Mesendoderm (in vitro differentiated cells): Measurements from ENCODE around the gene ADAMTSL2.
A peak's percentile ranks its signal among the peaks of the same experiment; 100 is the strongest.

Source experiments
- DNase-seq: peaks from one replicate; pipeline ENCODE4 v3.0.0; 2013
- H2AK5ac ChIP-seq: 2 replicates; pipeline ENCODE4 v1.6.1; 2013; ENCODE audit warnings: low read length, inconsistent platforms
- H2BK120ac ChIP-seq: 2 replicates; pipeline ENCODE4 v1.6.1; 2013; ENCODE audit warnings: low read depth, mild to moderate bottlenecking, low read length, moderate library complexity, mixed read lengths
- H2BK15ac ChIP-seq: replicated peaks from 2 replicates; pipeline ENCODE4 v1.6.1; 2013; ENCODE audit warnings: low read depth, mild to moderate bottlenecking, moderate library complexity
- H2BK5ac ChIP-seq: 2 replicates; pipeline ENCODE4 v1.6.1; 2013; ENCODE audit warnings: low read length, inconsistent platforms
- H3K18ac ChIP-seq: 2 replicates; pipeline ENCODE4 v1.6.1; 2013; ENCODE audit warnings: mild to moderate bottlenecking, low read length, mixed read lengths
- H3K23ac ChIP-seq: one replicate; pipeline ENCODE4 v1.6.1; 2013; ENCODE audit warnings: low read length
- H3K27ac ChIP-seq: 2 replicates; pipeline ENCODE4 v1.5.1; 2013; ENCODE audit warnings: low read depth, mild to moderate bottlenecking, inconsistent platforms, low read length, moderate library complexity
- H3K27me3 ChIP-seq: 2 replicates; pipeline ENCODE4 v1.6.1; 2013; ENCODE audit warnings: low read length, control low read depth, mild to moderate bottlenecking, inconsistent platforms; ENCODE audit not compliant: insufficient read depth, poor library complexity
- H3K36me3 ChIP-seq: 2 replicates; pipeline ENCODE4 v1.6.1; 2013; ENCODE audit warnings: low read length, inconsistent platforms; ENCODE audit not compliant: control insufficient read depth, insufficient read depth
- H3K4ac ChIP-seq: one replicate; pipeline ENCODE4 v1.6.1; 2013; ENCODE audit warnings: low read depth, mild to moderate bottlenecking, low read length, moderate library complexity
- H3K4me1 ChIP-seq: 2 replicates; pipeline ENCODE4 v1.6.1; 2013; ENCODE audit warnings: low read depth, low read length, inconsistent platforms; ENCODE audit not compliant: control insufficient read depth
- H3K4me2 ChIP-seq: 2 replicates; pipeline ENCODE4 v1.6.1; 2013; ENCODE audit warnings: low read length
- H3K4me3 ChIP-seq: 2 replicates; pipeline ENCODE4 v1.5.1; 2013; ENCODE audit warnings: mild to moderate bottlenecking, low read length
- H3K56ac ChIP-seq: one replicate; pipeline ENCODE4 v1.6.1; 2013; ENCODE audit warnings: low read length
- H3K79me1 ChIP-seq: 2 replicates; pipeline ENCODE4 v1.6.1; 2013; ENCODE audit warnings: low read length, inconsistent platforms
- H3K79me2 ChIP-seq: 2 replicates; pipeline ENCODE4 v1.6.1; 2013; ENCODE audit warnings: mild to moderate bottlenecking, low read length; ENCODE audit not compliant: control insufficient read depth, insufficient read depth
- H3K9ac ChIP-seq: 2 replicates; pipeline ENCODE4 v1.6.1; 2013; ENCODE audit warnings: low read length, inconsistent platforms
- H4K5ac ChIP-seq: one replicate; pipeline ENCODE4 v1.6.1; 2013; ENCODE audit warnings: low read length
- H4K8ac ChIP-seq: one replicate; pipeline ENCODE4 v1.6.1; 2013; ENCODE audit warnings: low read depth, mild to moderate bottlenecking, control low read depth, low read length, moderate library complexity
- WGBS: extraction: QIAGEN DNeasy Blood & Tissue Kit; methylation state at CpG from one replicate; pipeline ENCODE4 v1.1.7; 2013; ENCODE audit warnings: low lambda C conversion rate, missing lambda C conversion rate; ENCODE audit not compliant: insufficient coverage; ENCODE audit errors: extremely low coverage; 5-methylcytosine and 5-hydroxymethylcytosine counted together

Gene ADAMTSL2

GRCh38 chr9:133605856-133606707, 71.6 kb downstream of the ADAMTSL2 start:
- Histone ChIP-seq H3K4me1 (no peaks in the 10 kb centered on the region), H4K8ac (no peak overlapping the region), H3K23ac (no peak overlapping the region), H3K4me2 (no peak overlapping the region), H3K9ac (no peak overlapping the region), H3K79me1 (no peaks in the 10 kb centered on the region), H3K79me2 (no peaks in the 10 kb centered on the region), H3K56ac (no peak overlapping the region), H3K4me3 (no peak overlapping the region), H3K27me3 (peaks cover 4% of the 10 kb centered on the region), H3K4ac (no peak overlapping the region), H3K36me3 (no peaks in the 10 kb centered on the region), H2BK15ac (no peak overlapping the region), H3K18ac (no peak overlapping the region), H3K27ac (no peak overlapping the region), H4K5ac (no peak overlapping the region), H2BK120ac (no peak overlapping the region), H2BK5ac (no peak overlapping the region), H2AK5ac (no peak overlapping the region)
- DNase-seq = no peak
- no CpG with 5 or more reads among the region's 16 CpGs for WGBS

- Histone ChIP-seq H3K4ac (no peak overlapping the region), H3K79me2 (no peaks in the 10 kb centered on the region), H3K9ac (no peak overlapping the region), H2BK120ac (no peak overlapping the region), H3K27me3 (peaks cover 4% of the 10 kb centered on the region), H2BK15ac (no peak overlapping the region), H4K5ac (no peak overlapping the region), H2BK5ac (no peak overlapping the region), H3K27ac (no peak overlapping the region), H3K36me3 (no peaks in the 10 kb centered on the region), H3K4me1 (no peaks in the 10 kb centered on the region), H3K56ac (no peak overlapping the region), H3K4me2 (no peak overlapping the region), H3K4me3 (no peak overlapping the region), H4K8ac (no peak overlapping the region), H3K79me1 (no peaks in the 10 kb centered on the region), H2AK5ac (no peak overlapping the region), H3K23ac (no peak overlapping the region), H3K18ac (no peak overlapping the region)
- no CpG with 5 or more reads among the region's 8 CpGs for WGBS
- DNase-seq = no peak
Measured at GRCh38 chr9:133606708-133607025, 72.2 kb downstream of the ADAMTSL2 start.

- no CpG with 5 or more reads among the region's 7 CpGs for WGBS
- Histone ChIP-seq H3K79me1 (no peaks in the 10 kb centered on the region), H3K56ac (no peak overlapping the region), H2BK120ac (no peak overlapping the region), H3K4me1 (no peaks in the 10 kb centered on the region), H3K23ac (no peak overlapping the region), H2BK15ac (no peak overlapping the region), H3K4me3 (no peak overlapping the region), H4K8ac (no peak overlapping the region), H3K27me3 (peaks cover 4% of the 10 kb centered on the region), H4K5ac (no peak overlapping the region), H3K4me2 (no peak overlapping the region), H2BK5ac (no peak overlapping the region), H2AK5ac (no peak overlapping the region), H3K79me2 (no peaks in the 10 kb centered on the region), H3K36me3 (no peaks in the 10 kb centered on the region), H3K18ac (no peak overlapping the region), H3K9ac (no peak overlapping the region), H3K4ac (no peak overlapping the region), H3K27ac (no peak overlapping the region)
- DNase-seq = no peak
Measured at GRCh38 chr9:133607381-133607780, 72.9 kb downstream of the ADAMTSL2 start.

GRCh38 chr9:133607976-133608375, 73.5 kb downstream of the ADAMTSL2 start:
- no peak overlapping the region for H3K4ac ChIP-seq
- no peak overlapping the region for H2BK5ac ChIP-seq
- H3K56ac ChIP-seq = no peak overlapping the region

GRCh38 chr9:133608382-133608781, 73.9 kb downstream of the ADAMTSL2 start:
- no peak overlapping the region for H3K27ac ChIP-seq
- no peaks in the 10 kb centered on the region for H3K79me1 ChIP-seq
- no peak overlapping the region for H4K8ac ChIP-seq
- H3K56ac ChIP-seq = no peak overlapping the region
- H2BK120ac ChIP-seq = no peak overlapping the region
- H2AK5ac ChIP-seq = no peak overlapping the region
- H3K4me1 ChIP-seq = no peaks in the 10 kb centered on the region
- no peak overlapping the region for H3K4me2 ChIP-seq
- H3K36me3 ChIP-seq = no peaks in the 10 kb centered on the region
- DNase-seq = no peak
- H3K79me2 ChIP-seq = no peaks in the 10 kb centered on the region
- H3K4me3 ChIP-seq = no peak overlapping the region
- no peak overlapping the region for H4K5ac ChIP-seq
- H3K4ac ChIP-seq = no peak overlapping the region
- H3K18ac ChIP-seq = no peak overlapping the region
- no peak overlapping the region for H2BK5ac ChIP-seq
- H2BK15ac ChIP-seq = no peak overlapping the region
- H3K23ac ChIP-seq = no peak overlapping the region
- H3K27me3 ChIP-seq = peaks cover 4% of the 10 kb centered on the region
- H3K9ac ChIP-seq = no peak overlapping the region
- WGBS = no CpG with 5 or more reads among the region's 7 CpGs

More at GRCh38 chr9:133607976-133608375, 73.5 kb downstream of the ADAMTSL2 start:
- Histone ChIP-seq H3K4me3 (no peak overlapping the region), H3K4me2 (no peak overlapping the region), H2BK15ac (no peak overlapping the region), H3K27me3 (peaks cover 4% of the 10 kb centered on the region), H3K23ac (no peak overlapping the region), H3K9ac (no peak overlapping the region), H4K8ac (no peak overlapping the region), H3K4me1 (no peaks in the 10 kb centered on the region), H3K79me1 (no peaks in the 10 kb centered on the region), H4K5ac (no peak overlapping the region), H2AK5ac (no peak overlapping the region), H3K79me2 (no peaks in the 10 kb centered on the region), H3K27ac (no peak overlapping the region), H3K36me3 (no peaks in the 10 kb centered on the region), H2BK120ac (no peak overlapping the region), H3K18ac (no peak overlapping the region)
- WGBS = no CpG with 5 or more reads among the region's 8 CpGs
- DNase-seq = no peak

- WGBS = no CpG with 5 or more reads among the region's 41 CpGs
- no peak overlapping the region for H2BK120ac ChIP-seq
Measured at GRCh38 chr9:133608889-133609288, 74.4 kb downstream of the ADAMTSL2 start.

More at GRCh38 chr9:133608889-133609288, 74.4 kb downstream of the ADAMTSL2 start:
- Histone ChIP-seq H3K4me1 (no peaks in the 10 kb centered on the region), H3K79me1 (no peaks in the 10 kb centered on the region), H3K36me3 (no peaks in the 10 kb centered on the region), H3K4me3 (no peak overlapping the region), H3K18ac (no peak overlapping the region), H3K79me2 (no peaks in the 10 kb centered on the region), H4K8ac (no peak overlapping the region), H3K56ac (no peak overlapping the region), H2AK5ac (no peak overlapping the region), H3K27me3 (peaks cover 4% of the 10 kb centered on the region), H3K4me2 (peak overlapping the region; percentile 39), H3K27ac (no peak overlapping the region), H4K5ac (no peak overlapping the region), H3K4ac (no peak overlapping the region), H3K9ac (peak overlapping the region; percentile 18), H2BK15ac (no peak overlapping the region), H3K23ac (no peak overlapping the region), H2BK5ac (no peak overlapping the region)
- DNase-seq = no peak
